Breast epithelium (tissue), 3 donors: Measurements from ENCODE around the gene SERPINA4.

Experiments
- POLR2A ChIP-seq: fragments of 450-650 bp; IDR thresholded peaks from one replicate; pipeline ENCODE4 v1.6.1; 2016; ENCODE audit warnings: antibody characterized with exemption, mild to moderate bottlenecking, moderate library complexity
- TF ChIP-seq, protein P1 (sequence below), 3 donors: fragments of 450-650 bp; IDR thresholded peaks; one replicate each; pipeline ENCODE4 v1.5.1; 2016 to 2017; ENCODE audit warnings: antibody characterized with exemption in 3 of 3, mild to moderate bottlenecking in 3 of 3, moderate library complexity in 3 of 3

DNA sequence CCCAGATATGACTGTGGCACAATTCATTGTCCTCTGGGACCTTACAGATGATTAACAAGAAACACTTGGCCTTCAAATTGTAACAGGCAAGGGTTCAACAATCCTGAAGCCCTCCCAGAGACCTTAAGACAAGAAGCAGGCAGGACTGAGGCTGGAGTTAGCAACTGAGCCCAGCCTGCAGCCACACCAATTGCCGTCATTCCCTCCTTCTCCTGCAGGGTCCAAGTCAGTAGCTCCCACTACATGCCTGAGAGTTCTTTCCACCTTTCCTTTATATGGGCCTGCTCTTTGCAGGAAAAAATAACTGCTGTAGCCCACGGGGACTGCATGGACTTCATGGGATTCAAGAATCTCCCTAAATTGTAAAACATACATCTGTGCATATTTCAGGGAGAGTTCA is 2.4 kb upstream of the SERPINA4 start:
- TF ChIP-seq, protein P1, sequence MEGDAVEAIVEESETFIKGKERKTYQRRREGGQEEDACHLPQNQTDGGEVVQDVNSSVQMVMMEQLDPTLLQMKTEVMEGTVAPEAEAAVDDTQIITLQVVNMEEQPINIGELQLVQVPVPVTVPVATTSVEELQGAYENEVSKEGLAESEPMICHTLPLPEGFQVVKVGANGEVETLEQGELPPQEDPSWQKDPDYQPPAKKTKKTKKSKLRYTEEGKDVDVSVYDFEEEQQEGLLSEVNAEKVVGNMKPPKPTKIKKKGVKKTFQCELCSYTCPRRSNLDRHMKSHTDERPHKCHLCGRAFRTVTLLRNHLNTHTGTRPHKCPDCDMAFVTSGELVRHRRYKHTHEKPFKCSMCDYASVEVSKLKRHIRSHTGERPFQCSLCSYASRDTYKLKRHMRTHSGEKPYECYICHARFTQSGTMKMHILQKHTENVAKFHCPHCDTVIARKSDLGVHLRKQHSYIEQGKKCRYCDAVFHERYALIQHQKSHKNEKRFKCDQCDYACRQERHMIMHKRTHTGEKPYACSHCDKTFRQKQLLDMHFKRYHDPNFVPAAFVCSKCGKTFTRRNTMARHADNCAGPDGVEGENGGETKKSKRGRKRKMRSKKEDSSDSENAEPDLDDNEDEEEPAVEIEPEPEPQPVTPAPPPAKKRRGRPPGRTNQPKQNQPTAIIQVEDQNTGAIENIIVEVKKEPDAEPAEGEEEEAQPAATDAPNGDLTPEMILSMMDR (IDR thresholded peaks at IDR 0.05), result no peak
- no peak for TF ChIP-seq POLR2A
